HepG2 (cell line): ENCODE data around the gene KIF9. TPM values are rescaled to one million over a fixed set of nuclear protein-coding genes. Genes with fewer than 3 reads are reported as not detected.
"Not testable (repeated sequence)": the region's sequence is repeated elsewhere in the genome, so short reads cannot be mapped to it uniquely, and the experiment has no call there.

Source experiments
- ATAC-seq: fragments of 200-7000 bp; cut with Tn5 transposase; 3 replicates; pipeline ENCODE4 v1.9.1; 2020; ENCODE audit warnings: mild to moderate bottlenecking, moderate library complexity
- BruUV-seq: library from RNA; stranded (reverse); fragments of 400-500 nt; replicated peaks from 2 replicates; lab custom pipeline; 2021; lab: Mats Ljungman, UMichigan
- CTCF ChIA-PET: fragments of 300-600 bp; formaldehyde crosslinking; extraction: SDS; loops from one replicate; lab custom pipeline; 2021; ENCODE audit warnings: low total read pairs, inconsistent platforms, low intra/inter-chr PET ratio; lab: Yijun Ruan, JAX
- POLR2A ChIA-PET: fragments of 350-600 bp; sonication (Branson Sonifier 250); formaldehyde crosslinking; loops from one replicate; lab custom pipeline; 2020; ENCODE audit warnings: antibody characterized with exemption, inconsistent platforms; lab: Yijun Ruan, JAX
- DNase-seq: peaks from one replicate; pipeline ENCODE4 v3.0.0-alpha.2; 2015; ENCODE audit warnings: low spot score
- FAIRE-seq: peaks from 3 replicates; lab custom pipeline; 2011; peaks lifted over from hg19 to GRCh38; lab: Jason Lieb, UNC
- H2AFZ ChIP-seq: one replicate; pipeline ENCODE4 v1.6.1; 2011; ENCODE audit warnings: low read length, inconsistent platforms
- H3K27ac ChIP-seq: fragments of 300-600 bp; 3 replicates; pipeline ENCODE4 v1.8.0; 2011; ENCODE audit warnings: mixed run types, mild to moderate bottlenecking, mixed read lengths, low read length, inconsistent platforms; ENCODE audit not compliant: insufficient read depth; ENCODE audit errors: extremely low read length
- H3K27me3 ChIP-seq, 2 experiments: fragments of 200-600 bp in 1 of 2; 2 replicates in 1 of 2; 3 replicates in 1 of 2; pipeline versions ENCODE4 v1.6.0 to v1.8.0; 2011; ENCODE audit warnings: low read length in 2 of 2, mild to moderate bottlenecking in 2 of 2, moderate library complexity in 2 of 2, inconsistent platforms in 1 of 2; ENCODE audit not compliant: insufficient read depth in 2 of 2, control insufficient read depth in 1 of 2
- H3K36me3 ChIP-seq, 2 experiments: fragments of 200-600 bp in 1 of 2; replicated peaks in 1 of 2; 2 replicates in 1 of 2; 3 replicates in 1 of 2; pipeline versions ENCODE4 v1.5.1 to v1.8.0; 2011; ENCODE audit warnings: low read length in 2 of 2, inconsistent platforms in 1 of 2; ENCODE audit not compliant: insufficient read depth in 2 of 2, control insufficient read depth in 1 of 2
- H3K4me1 ChIP-seq: 2 replicates; pipeline ENCODE4 v1.5.1; 2012; ENCODE audit warnings: low read length, inconsistent platforms; ENCODE audit not compliant: insufficient read depth
- H3K4me2 ChIP-seq: 2 replicates; pipeline ENCODE4 v1.6.0; 2011; ENCODE audit warnings: low read depth, low read length, inconsistent platforms
- H3K4me3 ChIP-seq, 3 experiments: fragments of 200-600 bp in 1 of 3; sonication (generic), shearing (Covaris generic) in 1 of 3; replicated peaks in 1 of 3; 2 replicates each; pipeline ENCODE4 v1.5.1; 2011 to 2016; ENCODE audit warnings: low read length in 3 of 3, inconsistent platforms in 2 of 3, low read depth in 2 of 3, mild to moderate bottlenecking in 2 of 3, control low read depth in 1 of 3, mixed read lengths in 1 of 3; ENCODE audit not compliant: insufficient read depth in 1 of 3
- H3K79me2 ChIP-seq: one replicate; pipeline ENCODE4 v1.6.1; 2011; ENCODE audit warnings: low read length, inconsistent platforms; ENCODE audit not compliant: insufficient read depth
- H3K9ac ChIP-seq: 2 replicates; pipeline ENCODE4 v1.6.0; 2011; ENCODE audit warnings: mild to moderate bottlenecking, low read depth, low read length, inconsistent platforms; ENCODE audit not compliant: insufficient read depth
- H3K9me3 ChIP-seq: 2 replicates; pipeline ENCODE4 v1.5.1; 2012; ENCODE audit warnings: mild to moderate bottlenecking, low read length
- H4K20me1 ChIP-seq: 2 replicates; pipeline ENCODE4 v1.6.0; 2011; ENCODE audit warnings: inconsistent platforms, mild to moderate bottlenecking, low read length, moderate library complexity; ENCODE audit not compliant: insufficient read depth
- CC2D1A ChIP-seq: sonication (generic); formaldehyde crosslinking; IDR thresholded peaks from 2 replicates; pipeline ENCODE4 v1.8.1; 2023; ENCODE audit warnings: mild to moderate bottlenecking, missing genetic modification reagents
- ZNF850 ChIP-seq: sonication (generic); formaldehyde crosslinking; conservative IDR thresholded peaks from 2 replicates; pipeline ENCODE4 v1.9.0; 2021; ENCODE audit warnings: mild to moderate bottlenecking, missing genetic modification reagents
- WGBS: methylation state at CpG from one replicate; pipeline ENCODE4 v1.1.6; 2017; ENCODE audit warnings: low lambda C conversion rate; 5-methylcytosine and 5-hydroxymethylcytosine counted together
- in situ Hi-C: cut with HindIII; loops from 2 replicates; pipeline ENCODE4 v1.10.0; 2017; ENCODE audit warnings: low pct_unique_long_range_greater_than_20kb; ENCODE audit not compliant: extremely low pct_ligation_motif_present
- intact Hi-C: fragments of 100-400 bp; cut with micrococcal nuclease; formaldehyde crosslinking; loops from one replicate; pipeline ENCODE4 v1.10.0; 2022; ENCODE audit not compliant: unreplicated experiment
- polyA plus RNA-seq, 8 experiments: library from polyadenylated mRNA; depleted of rRNA in 3 of 8; stranded (reverse) in 7 of 8; unstranded in 1 of 8; fragments of >200 nt; fragmentation: Illumina TruSeq in 4 of 8; extraction: Trizol in 4 of 8; gene quantifications; 2 replicates each; pipeline versions ENCODE4 v1.2.1 to v1.2.3, GENCODE V29; 2011 to 2016; ENCODE audit warnings: low read depth in 4 of 8, missing spikeins in 1 of 8, mixed read lengths in 1 of 8; ENCODE audit not compliant: insufficient read depth in 1 of 8
- total RNA-seq, 5 experiments: library from RNA; depleted of rRNA; stranded (reverse); fragments of >200 nt; fragmentation: Illumina TruSeq; extraction: Trizol; gene quantifications; 2 replicates each; pipeline ENCODE4 v1.2.3, GENCODE V29; 2016; ENCODE audit warnings: low read depth in 1 of 5
- TF ChIP-seq, protein P1 (sequence below): sonication (generic); formaldehyde crosslinking; IDR thresholded peaks from 2 replicates; pipeline ENCODE4 v1.5.0; 2020; ENCODE audit warnings: mild to moderate bottlenecking, missing genetic modification reagents
- TF ChIP-seq, protein P2 (sequence below): sonication (generic); formaldehyde crosslinking; IDR thresholded peaks from 2 replicates; pipeline ENCODE4 v1.8.0; 2022; ENCODE audit warnings: missing genetic modification reagents, mild to moderate bottlenecking, moderate library complexity, borderline replicate concordance

The KIF9 gene
- total and polyA plus RNA-seq, 2 of the 13 experiments (the other 11 are each of a cell fraction or from before 2014, with no cell fraction given), result 5.1 to 16.9 TPM

DNA sequence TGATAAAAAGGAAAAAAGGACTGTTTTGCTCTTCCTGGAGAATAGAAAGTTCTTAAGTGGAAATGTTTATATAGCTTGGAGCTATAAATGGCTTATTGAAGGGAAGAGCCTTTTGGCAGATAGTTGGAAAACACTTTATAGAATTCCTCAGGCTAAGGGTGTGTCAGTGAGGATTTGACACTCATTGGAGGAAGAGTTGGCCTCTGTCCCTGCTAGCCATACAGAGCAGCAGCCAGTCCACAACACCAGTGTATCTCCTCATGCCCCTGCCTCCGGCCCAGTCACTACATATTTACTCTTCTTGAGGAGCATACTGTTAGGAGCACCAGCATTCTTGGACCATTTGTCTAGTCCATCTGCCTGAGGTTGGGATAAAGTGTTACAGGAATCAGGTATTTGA is 36.3 kb upstream of the KIF9 start (continued):
- TF ChIP-seq, protein P1, sequence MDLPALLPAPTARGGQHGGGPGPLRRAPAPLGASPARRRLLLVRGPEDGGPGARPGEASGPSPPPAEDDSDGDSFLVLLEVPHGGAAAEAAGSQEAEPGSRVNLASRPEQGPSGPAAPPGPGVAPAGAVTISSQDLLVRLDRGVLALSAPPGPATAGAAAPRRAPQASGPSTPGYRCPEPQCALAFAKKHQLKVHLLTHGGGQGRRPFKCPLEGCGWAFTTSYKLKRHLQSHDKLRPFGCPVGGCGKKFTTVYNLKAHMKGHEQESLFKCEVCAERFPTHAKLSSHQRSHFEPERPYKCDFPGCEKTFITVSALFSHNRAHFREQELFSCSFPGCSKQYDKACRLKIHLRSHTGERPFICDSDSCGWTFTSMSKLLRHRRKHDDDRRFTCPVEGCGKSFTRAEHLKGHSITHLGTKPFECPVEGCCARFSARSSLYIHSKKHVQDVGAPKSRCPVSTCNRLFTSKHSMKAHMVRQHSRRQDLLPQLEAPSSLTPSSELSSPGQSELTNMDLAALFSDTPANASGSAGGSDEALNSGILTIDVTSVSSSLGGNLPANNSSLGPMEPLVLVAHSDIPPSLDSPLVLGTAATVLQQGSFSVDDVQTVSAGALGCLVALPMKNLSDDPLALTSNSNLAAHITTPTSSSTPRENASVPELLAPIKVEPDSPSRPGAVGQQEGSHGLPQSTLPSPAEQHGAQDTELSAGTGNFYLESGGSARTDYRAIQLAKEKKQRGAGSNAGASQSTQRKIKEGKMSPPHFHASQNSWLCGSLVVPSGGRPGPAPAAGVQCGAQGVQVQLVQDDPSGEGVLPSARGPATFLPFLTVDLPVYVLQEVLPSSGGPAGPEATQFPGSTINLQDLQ, result no peak
- TF ChIP-seq CC2D1A (no peak), ZNF850 (CRISPR knock-in tag) (no peak)
- TF ChIP-seq, protein P2, sequence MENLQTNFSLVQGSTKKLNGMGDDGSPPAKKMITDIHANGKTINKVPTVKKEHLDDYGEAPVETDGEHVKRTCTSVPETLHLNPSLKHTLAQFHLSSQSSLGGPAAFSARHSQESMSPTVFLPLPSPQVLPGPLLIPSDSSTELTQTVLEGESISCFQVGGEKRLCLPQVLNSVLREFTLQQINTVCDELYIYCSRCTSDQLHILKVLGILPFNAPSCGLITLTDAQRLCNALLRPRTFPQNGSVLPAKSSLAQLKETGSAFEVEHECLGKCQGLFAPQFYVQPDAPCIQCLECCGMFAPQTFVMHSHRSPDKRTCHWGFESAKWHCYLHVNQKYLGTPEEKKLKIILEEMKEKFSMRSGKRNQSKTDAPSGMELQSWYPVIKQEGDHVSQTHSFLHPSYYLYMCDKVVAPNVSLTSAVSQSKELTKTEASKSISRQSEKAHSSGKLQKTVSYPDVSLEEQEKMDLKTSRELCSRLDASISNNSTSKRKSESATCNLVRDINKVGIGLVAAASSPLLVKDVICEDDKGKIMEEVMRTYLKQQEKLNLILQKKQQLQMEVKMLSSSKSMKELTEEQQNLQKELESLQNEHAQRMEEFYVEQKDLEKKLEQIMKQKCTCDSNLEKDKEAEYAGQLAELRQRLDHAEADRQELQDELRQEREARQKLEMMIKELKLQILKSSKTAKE (CRISPR knock-in tag), result no peak
- TF ChIP-seq, all 625 proteins: peak for 0

DNA sequence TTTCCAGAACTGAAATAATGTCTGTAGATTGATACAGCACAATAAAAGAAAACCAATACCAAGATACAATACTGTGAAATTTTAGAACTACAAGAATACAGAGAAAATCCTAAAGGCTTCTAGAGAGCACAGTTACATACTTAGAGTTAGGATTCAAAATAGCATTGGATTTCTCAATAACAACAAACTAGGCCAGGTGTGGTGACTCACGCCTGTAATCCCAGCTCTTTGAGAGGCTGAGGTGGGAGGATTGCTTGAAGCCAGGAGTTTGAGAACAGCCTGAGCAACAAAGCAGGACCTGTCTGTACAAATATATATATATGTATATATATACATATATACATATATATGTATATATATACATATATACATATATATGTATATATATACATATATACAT is 33.6 kb upstream of the KIF9 start:
- H2AFZ ChIP-seq, in situ Hi-C loops, BruUV-seq, H3K79me2 ChIP-seq, ATAC-seq, H3K9me3 ChIP-seq, H4K20me1 ChIP-seq, H3K4me2 ChIP-seq, H3K9ac ChIP-seq, H3K27me3 ChIP-seq, H3K4me3 ChIP-seq, POLR2A ChIA-PET, intact Hi-C loops, H3K27ac ChIP-seq, FAIRE-seq, CTCF ChIA-PET, DNase-seq: not testable (repeated sequence)
- WGBS, result 100% methylated on average over 1 of the region's 1 CpG
- Histone ChIP-seq H3K36me3 (peaks cover 8 to 20% of the 10 kb centered on the region in 2 experiments), H3K4me1 (peaks cover 14% of the 10 kb centered on the region)
